GM23248 (cell line): ENCODE results near the gene BRD7. TPM values are rescaled to one million over a fixed set of nuclear protein-coding genes. Genes with fewer than 3 reads are reported as not detected.

Experiments used
- DNase-seq: peaks from one replicate; pipeline ENCODE4 v3.0.0-alpha.2; 2015
- H2AFZ ChIP-seq: fragments of 200-600 bp; sonication (generic); 2 replicates; pipeline ENCODE4 v1.6.1; 2016; ENCODE audit warnings: antibody characterized with exemption
- H3F3A ChIP-seq: fragments of 200-600 bp; sonication (generic); 2 replicates; pipeline ENCODE4 v1.6.1; 2016; ENCODE audit warnings: mild to moderate bottlenecking, antibody characterized with exemption, mixed run types; ENCODE audit not compliant: insufficient read depth
- H3K27ac ChIP-seq: fragments of 200-600 bp; sonication (generic); 2 replicates; pipeline ENCODE4 v1.5.1; 2016; ENCODE audit warnings: mild to moderate bottlenecking
- H3K27me3 ChIP-seq: fragments of 200-600 bp; sonication (generic); replicated peaks from 2 replicates; pipeline ENCODE4 v1.6.1; 2016; ENCODE audit warnings: mild to moderate bottlenecking; ENCODE audit not compliant: insufficient read depth
- H3K36me3 ChIP-seq: fragments of 200-600 bp; sonication (generic); 2 replicates; pipeline ENCODE4 v1.6.1; 2016; ENCODE audit warnings: low read depth, mild to moderate bottlenecking
- H3K4me1 ChIP-seq: fragments of 200-600 bp; sonication (generic); 2 replicates; pipeline ENCODE4 v1.6.1; 2016; ENCODE audit warnings: mild to moderate bottlenecking; ENCODE audit not compliant: insufficient read depth
- H3K4me2 ChIP-seq: fragments of 200-600 bp; sonication (generic); one replicate; pipeline ENCODE4 v1.6.1; 2016; ENCODE audit warnings: mild to moderate bottlenecking; ENCODE audit not compliant: unreplicated experiment
- H3K4me3 ChIP-seq: fragments of 200-600 bp; sonication (generic); 2 replicates; pipeline ENCODE4 v1.5.1; 2016; ENCODE audit warnings: mild to moderate bottlenecking
- H3K79me2 ChIP-seq: fragments of 200-600 bp; sonication (generic); 2 replicates; pipeline ENCODE4 v1.6.1; 2016; ENCODE audit warnings: mild to moderate bottlenecking; ENCODE audit not compliant: insufficient read depth
- H3K9ac ChIP-seq: fragments of 200-600 bp; sonication (generic); 2 replicates; pipeline ENCODE4 v1.6.1; 2016; ENCODE audit warnings: mild to moderate bottlenecking
- H3K9me2 ChIP-seq: fragments of 200-600 bp; sonication (generic); 2 replicates; pipeline ENCODE4 v1.6.1; 2016; ENCODE audit warnings: mixed run types, mild to moderate bottlenecking, moderate library complexity; ENCODE audit not compliant: insufficient read depth
- H3K9me3 ChIP-seq: fragments of 200-600 bp; sonication (generic); one replicate; pipeline ENCODE4 v1.6.1; 2017; ENCODE audit warnings: low read depth
- H4K20me1 ChIP-seq: fragments of 200-600 bp; sonication (generic); 2 replicates; pipeline ENCODE4 v1.6.0; 2016; ENCODE audit not compliant: insufficient read depth
- EZH2 ChIP-seq: fragments of 200-600 bp; sonication (generic); IDR thresholded peaks from 2 replicates; pipeline ENCODE4 v1.6.1; 2018; ENCODE audit warnings: antibody characterized with exemption, mild to moderate bottlenecking; ENCODE audit not compliant: insufficient read depth, poor library complexity, severe bottlenecking
- EZH2phosphoT487 ChIP-seq: fragments of 200-600 bp; sonication (generic); IDR thresholded peaks from 2 replicates; pipeline ENCODE4 v1.6.1; 2018; ENCODE audit warnings: antibody characterized with exemption, moderate library complexity, mild to moderate bottlenecking, low read depth; ENCODE audit not compliant: insufficient read depth
- WGBS, 2 experiments: methylation state at CpG; one replicate each; pipeline ENCODE4 v1.1.6; 2015 to 2017; ENCODE audit warnings: low lambda C conversion rate in 2 of 2, low coverage in 1 of 2; ENCODE audit errors: missing lambda C conversion rate in 2 of 2; 5-methylcytosine and 5-hydroxymethylcytosine counted together
- in situ Hi-C: fragments of 300-500 bp; cut with MboI; formaldehyde crosslinking; loops from 2 replicates; pipeline ENCODE4 v1.15.0; 2020
- polyA plus RNA-seq: library from polyadenylated mRNA; unstranded; fragments of >200 nt; fragmentation: Nextera tagmentation; extraction: Ambion mirVana; gene quantifications from 2 replicates; pipeline ENCODE4 v1.2.1, GENCODE V29; 2016
- total RNA-seq: library from RNA; depleted of rRNA; stranded (reverse); fragments of >200 nt; shearing (Covaris generic); gene quantifications from 2 replicates; pipeline ENCODE4 v1.2.3, GENCODE V29; 2014

The BRD7 gene
- total and polyA plus RNA-seq, 2 experiments from 2014 or later, result 20.3 to 35.8 TPM

GRCh38 chr16:50315346-50315997 lies 53.3 kb downstream of the BRD7 start:
- TF ChIP-seq EZH2 (no peak), EZH2phosphoT487 (no peak)
- Histone ChIP-seq H3K36me3 (peaks cover 54% of the 10 kb centered on the region), H3K27me3 (no peaks in the 10 kb centered on the region), H3K9me3 (no peaks in the 10 kb centered on the region), H3K27ac (peak overlapping the region; percentile 95; the same call in 1 of the 2 replicates), H3K4me3 (no peak overlapping the region), H3K79me2 (peaks cover 6% of the 10 kb centered on the region; the same call in 1 of the 2 replicates), H3K4me1 (peaks cover 20% of the 10 kb centered on the region), H2AFZ (no peak overlapping the region), H3K4me2 (no peak overlapping the region), H4K20me1 (no peaks in the 10 kb centered on the region), H3K9me2 (no peaks in the 10 kb centered on the region), H3K9ac (peak overlapping the region; percentile 23; the same call in 1 of the 2 replicates), H3F3A (peaks cover 37% of the 10 kb centered on the region; the same call in 1 of the 2 replicates)
- DNase-seq, result no peak
- 56 to 58% methylated on average over 15 of the region's 15 CpGs for WGBS, 2 experiments
- in situ Hi-C loops, result no loop called here

DNA sequence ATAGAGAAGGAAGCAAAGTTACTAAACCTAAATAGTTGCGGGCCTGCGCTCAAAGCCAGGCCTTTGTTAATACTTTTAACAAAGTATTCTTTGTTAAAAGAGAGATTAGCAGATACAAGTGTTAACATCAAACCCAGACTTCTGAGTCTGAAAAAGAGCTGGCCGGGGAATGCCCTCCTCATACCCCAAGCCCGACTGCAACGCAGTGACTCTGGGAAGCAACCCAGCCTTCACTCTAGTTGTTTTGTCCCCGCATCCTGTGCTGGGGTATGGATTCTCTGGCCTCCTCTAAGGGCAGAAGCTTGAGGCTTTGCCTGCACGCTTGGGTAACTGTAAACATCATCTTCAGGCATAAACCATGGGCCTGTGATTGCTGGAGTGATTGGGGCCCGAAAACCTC lies 54.1 kb downstream of the BRD7 start:
- H4K20me1 ChIP-seq, result no peaks in the 10 kb centered on the region
- no peaks in the 10 kb centered on the region for H3K9me2 ChIP-seq
- DNase-seq, result no peak
- in situ Hi-C loops, result no loop called here
- peaks cover 37% of the 10 kb centered on the region; the same call in 1 of the 2 replicates for H3F3A ChIP-seq
- TF ChIP-seq EZH2phosphoT487 (no peak), EZH2 (no peak)
- 81 to 82% methylated on average over 8 of the region's 8 CpGs for WGBS, 2 experiments
- H3K27ac ChIP-seq, result peak overlapping the region; percentile 95
- H3K9me3 ChIP-seq, result no peaks in the 10 kb centered on the region
- H2AFZ ChIP-seq, result no peak overlapping the region
- H3K4me1 ChIP-seq, result peaks cover 20% of the 10 kb centered on the region
- peaks cover 6% of the 10 kb centered on the region; the same call in 1 of the 2 replicates for H3K79me2 ChIP-seq
- H3K27me3 ChIP-seq, result no peaks in the 10 kb centered on the region
- no peak overlapping the region for H3K4me3 ChIP-seq
- H3K4me2 ChIP-seq, result no peak overlapping the region
- peaks cover 46% of the 10 kb centered on the region for H3K36me3 ChIP-seq
- H3K9ac ChIP-seq, result no peak overlapping the region

DNA sequence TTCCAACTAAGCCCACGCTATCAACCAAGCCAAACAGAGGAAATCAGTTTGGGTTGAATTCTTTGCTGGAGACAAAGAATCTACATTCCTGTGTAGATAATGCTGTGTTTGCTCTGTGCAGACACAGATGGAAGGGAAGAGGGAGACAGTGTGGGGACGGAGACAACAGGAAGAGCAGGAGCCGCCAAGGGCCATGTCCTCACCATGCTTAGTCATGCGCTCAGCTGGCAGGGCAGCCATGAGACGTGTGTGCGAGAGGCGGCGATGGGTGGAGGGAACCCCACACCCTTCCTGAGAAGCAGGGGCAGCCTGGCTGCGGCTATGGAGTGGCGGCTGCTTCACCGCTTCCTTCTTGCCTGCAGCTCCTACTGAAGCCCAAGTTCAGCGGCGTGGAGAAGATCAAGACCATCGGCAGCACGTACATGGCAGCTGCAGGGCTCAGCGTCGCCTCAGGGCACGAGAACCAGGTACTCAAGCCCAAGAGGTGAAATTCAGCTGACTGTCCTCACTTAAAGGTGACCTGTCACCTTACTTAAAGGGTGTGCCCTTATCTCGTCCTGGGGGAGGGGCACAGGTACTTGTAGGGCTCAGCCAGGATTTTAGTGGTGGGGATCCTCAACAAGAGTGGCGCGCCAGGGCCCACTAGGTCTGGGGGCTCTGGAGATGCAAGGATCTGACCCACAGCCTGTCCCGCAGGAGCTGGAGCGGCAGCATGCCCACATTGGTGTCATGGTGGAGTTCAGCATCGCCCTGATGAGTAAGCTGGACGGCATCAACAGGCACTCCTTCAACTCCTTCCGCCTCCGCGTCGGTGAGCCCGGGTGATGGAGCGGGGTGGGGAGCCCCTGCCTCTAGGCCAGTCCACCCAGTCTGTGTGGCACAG lies 55.0 kb downstream of the BRD7 start:
- peak; percentile 97 for DNase-seq
- peaks cover 20% of the 10 kb centered on the region for H3K4me1 ChIP-seq
- peaks cover 6% of the 10 kb centered on the region; the same call in 1 of the 2 replicates for H3K79me2 ChIP-seq
- H3K27me3 ChIP-seq, result no peaks in the 10 kb centered on the region
- 40 to 43% methylated on average over 31 of the region's 31 CpGs for WGBS, 2 experiments
- H3K9me3 ChIP-seq, result no peaks in the 10 kb centered on the region
- in situ Hi-C loops, result no loop called here
- no peak overlapping the region; the same call in 1 of the 2 replicates for H2AFZ ChIP-seq
- H3F3A ChIP-seq, result peaks cover 37% of the 10 kb centered on the region; the same call in 1 of the 2 replicates
- peak overlapping the region; percentile 73 for H3K4me2 ChIP-seq
- peak overlapping the region; percentile 75 for H3K9ac ChIP-seq
- peaks cover 38% of the 10 kb centered on the region for H3K36me3 ChIP-seq
- TF ChIP-seq EZH2 (no peak), EZH2phosphoT487 (no peak)
- peak overlapping the region; percentile 50 for H3K4me3 ChIP-seq
- peak overlapping the region; percentile 95 for H3K27ac ChIP-seq
- no peaks in the 10 kb centered on the region for H3K9me2 ChIP-seq
- H4K20me1 ChIP-seq, result no peaks in the 10 kb centered on the region

DNA sequence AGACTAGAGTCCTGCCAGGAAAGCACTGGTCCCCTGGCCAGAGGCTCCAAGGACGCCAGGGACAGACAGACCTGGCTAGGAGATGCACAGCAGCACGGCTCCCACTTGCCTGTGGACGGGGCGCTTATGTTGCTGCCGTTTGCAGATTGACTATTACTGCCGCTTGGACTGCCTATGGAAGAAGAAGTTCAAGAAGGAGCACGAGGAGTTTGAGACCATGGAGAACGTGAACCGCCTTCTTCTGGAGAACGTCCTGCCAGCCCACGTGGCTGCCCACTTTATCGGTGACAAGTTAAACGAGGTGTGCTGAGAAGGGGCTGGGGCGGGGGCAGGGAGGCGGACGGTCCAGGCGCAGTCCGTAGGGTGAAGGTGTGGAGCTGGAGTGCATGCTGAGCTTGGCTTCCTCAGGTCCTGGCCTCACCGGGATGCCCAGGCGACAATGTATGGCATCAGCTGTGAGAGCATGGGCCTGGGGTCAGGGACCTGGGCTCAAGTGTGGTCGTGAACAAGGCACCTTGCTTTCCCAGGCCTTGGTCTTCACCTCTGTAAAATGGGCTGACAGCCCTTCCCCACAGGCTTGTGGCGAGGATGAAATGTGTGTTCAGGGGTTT lies 56.8 kb downstream of the BRD7 start:
- no peak overlapping the region for H2AFZ ChIP-seq
- no peaks in the 10 kb centered on the region for H3K27me3 ChIP-seq
- H3K4me2 ChIP-seq, result no peak overlapping the region
- H3F3A ChIP-seq, result peaks cover 33% of the 10 kb centered on the region; the same call in 1 of the 2 replicates
- no peaks in the 10 kb centered on the region for H3K9me2 ChIP-seq
- H3K4me1 ChIP-seq, result peaks cover 26% of the 10 kb centered on the region
- H3K4me3 ChIP-seq, result no peak overlapping the region
- DNase-seq, result no peak
- no peaks in the 10 kb centered on the region for H3K79me2 ChIP-seq
- no peaks in the 10 kb centered on the region for H4K20me1 ChIP-seq
- 87 to 88% methylated on average over 22 of the region's 22 CpGs for WGBS, 2 experiments
- in situ Hi-C loops, result no loop called here
- peaks cover 22% of the 10 kb centered on the region for H3K36me3 ChIP-seq
- TF ChIP-seq EZH2, result no peak
- no peak for TF ChIP-seq EZH2phosphoT487
- no peak overlapping the region for H3K27ac ChIP-seq
- H3K9me3 ChIP-seq, result no peaks in the 10 kb centered on the region
- H3K9ac ChIP-seq, result no peak overlapping the region
